Measurements from ENCODE around the gene POU3F4.

Gene POU3F4

DNA sequence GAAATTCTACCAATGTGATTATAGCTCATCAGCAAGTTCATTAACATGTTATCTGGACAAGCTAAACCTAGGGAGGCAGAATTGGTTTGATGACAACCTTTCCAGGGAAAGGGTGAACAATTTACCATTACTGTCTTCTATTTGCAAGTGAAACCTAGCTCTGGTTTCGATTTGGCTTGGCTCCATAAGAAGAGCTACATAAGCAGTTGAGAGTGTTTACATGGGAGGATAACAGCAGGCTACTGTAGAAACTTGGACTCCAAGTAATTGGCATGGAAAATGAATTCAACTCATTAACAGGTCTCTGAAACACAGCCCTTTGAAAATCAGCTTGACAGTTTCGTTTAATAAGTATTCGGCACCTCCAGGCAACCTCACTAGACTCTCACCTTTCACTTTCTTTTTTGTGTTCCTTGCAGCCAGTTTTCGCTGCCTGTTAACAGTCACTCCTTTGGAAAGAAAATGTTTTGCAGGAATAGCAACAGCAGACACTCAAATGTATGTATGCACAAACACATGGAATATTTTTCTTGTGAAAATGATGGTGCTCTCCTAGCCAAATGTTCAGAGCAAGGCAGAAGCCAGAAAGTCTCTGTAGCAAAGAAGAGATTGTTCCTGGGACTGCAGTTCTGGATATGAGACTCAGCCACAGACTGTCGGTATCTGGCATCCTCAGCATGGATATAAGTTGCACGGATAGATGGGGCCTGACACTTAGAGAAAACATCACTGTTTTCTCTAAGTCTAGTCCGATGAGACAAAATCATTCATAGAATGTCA is 27.5 kb downstream of the POU3F4 start:
- TF ChIP-seq, protein P1, sequence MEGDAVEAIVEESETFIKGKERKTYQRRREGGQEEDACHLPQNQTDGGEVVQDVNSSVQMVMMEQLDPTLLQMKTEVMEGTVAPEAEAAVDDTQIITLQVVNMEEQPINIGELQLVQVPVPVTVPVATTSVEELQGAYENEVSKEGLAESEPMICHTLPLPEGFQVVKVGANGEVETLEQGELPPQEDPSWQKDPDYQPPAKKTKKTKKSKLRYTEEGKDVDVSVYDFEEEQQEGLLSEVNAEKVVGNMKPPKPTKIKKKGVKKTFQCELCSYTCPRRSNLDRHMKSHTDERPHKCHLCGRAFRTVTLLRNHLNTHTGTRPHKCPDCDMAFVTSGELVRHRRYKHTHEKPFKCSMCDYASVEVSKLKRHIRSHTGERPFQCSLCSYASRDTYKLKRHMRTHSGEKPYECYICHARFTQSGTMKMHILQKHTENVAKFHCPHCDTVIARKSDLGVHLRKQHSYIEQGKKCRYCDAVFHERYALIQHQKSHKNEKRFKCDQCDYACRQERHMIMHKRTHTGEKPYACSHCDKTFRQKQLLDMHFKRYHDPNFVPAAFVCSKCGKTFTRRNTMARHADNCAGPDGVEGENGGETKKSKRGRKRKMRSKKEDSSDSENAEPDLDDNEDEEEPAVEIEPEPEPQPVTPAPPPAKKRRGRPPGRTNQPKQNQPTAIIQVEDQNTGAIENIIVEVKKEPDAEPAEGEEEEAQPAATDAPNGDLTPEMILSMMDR (conservative IDR thresholded peaks at IDR 0.05), result no peak
- no peak overlapping the region for H3K27ac ChIP-seq

Data from VCaP (cell line).